Omental fat pad (tissue), 4 donors: ENCODE data around the gene DCUN1D5. TPM values are rescaled to one million over a fixed set of nuclear protein-coding genes. Genes with fewer than 3 reads are reported as not detected.
"Not testable (repeated sequence)": the region's sequence is repeated elsewhere in the genome, so short reads cannot be mapped to it uniquely, and the experiment has no call there.

Source experiments
- ATAC-seq: fragments of 150-250 bp; one replicate; pipeline ENCODE4 v1.9.1; 2016; ENCODE audit warnings: mild to moderate bottlenecking, moderate library complexity; ENCODE audit not compliant: low FRiP score
- DNase-seq: peaks from one replicate; pipeline ENCODE4 v3.0.0-alpha.2; 2019; ENCODE audit warnings: low spot score
- CTCF ChIP-seq, 3 donors: fragments of 450-650 bp; IDR thresholded peaks; one replicate each; pipeline ENCODE4 v1.5.1; 2016 to 2017; ENCODE audit warnings: antibody characterized with exemption in 3 of 3, mild to moderate bottlenecking in 3 of 3, moderate library complexity in 2 of 3
- total RNA-seq, 4 donors: library from RNA; depleted of rRNA; stranded (reverse); fragments of >200 nt; gene quantifications; one replicate each; pipeline ENCODE4 v1.1.0, GENCODE V29; 2016

Gene DCUN1D5
- total RNA-seq, 4 donors from 2014 or later = 26.6 to 54.9 (median 38.1) TPM

- ATAC-seq (no peak), DNase-seq (no peak)
- no peak for TF ChIP-seq CTCF (IDR thresholded peaks at IDR 0.05)
These were observed 47.9 kb downstream of the DCUN1D5 start for GRCh38 chr11:103043826-103044678.

- no peak for DNase-seq
- no peak for ATAC-seq
- no peak for TF ChIP-seq CTCF (IDR thresholded peaks at IDR 0.05)
These were observed 49.8 kb downstream of the DCUN1D5 start for GRCh38 chr11:103042161-103042560.

- TF ChIP-seq CTCF (IDR thresholded peaks at IDR 0.05) = peak in 1 of 3 donors; percentile 9
- peak; percentile 70 for ATAC-seq
- DNase-seq = no peak
These were observed 56.0 kb downstream of the DCUN1D5 start for GRCh38 chr11:103035791-103036434.

DNA sequence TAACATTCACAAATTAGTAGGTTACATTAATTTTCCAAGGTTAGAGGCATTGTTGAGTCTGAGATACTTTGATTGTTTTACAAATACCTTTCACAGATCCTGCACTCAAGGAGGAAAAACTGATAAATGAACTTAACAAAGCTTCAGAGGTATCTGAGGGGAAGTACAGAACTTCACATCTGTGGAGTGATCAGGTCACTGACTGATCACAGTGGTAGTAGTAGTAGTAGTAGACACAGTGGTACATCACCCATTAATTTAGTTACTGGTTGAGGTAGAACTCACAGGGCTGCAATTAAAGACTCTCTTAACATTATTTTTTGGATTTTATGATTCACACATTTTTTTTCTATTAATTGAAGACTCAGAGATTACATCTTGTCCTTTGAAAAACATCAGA is 56.7 kb downstream of the DCUN1D5 start:
- ATAC-seq = no peak
- no peak for DNase-seq
- TF ChIP-seq CTCF (IDR thresholded peaks at IDR 0.05) = no peak

GRCh38 chr11:103031834-103032233 is 60.1 kb downstream of the DCUN1D5 start:
- DNase-seq = no peak
- ATAC-seq = no peak
- TF ChIP-seq CTCF (IDR thresholded peaks at IDR 0.05) = no peak

DNA sequence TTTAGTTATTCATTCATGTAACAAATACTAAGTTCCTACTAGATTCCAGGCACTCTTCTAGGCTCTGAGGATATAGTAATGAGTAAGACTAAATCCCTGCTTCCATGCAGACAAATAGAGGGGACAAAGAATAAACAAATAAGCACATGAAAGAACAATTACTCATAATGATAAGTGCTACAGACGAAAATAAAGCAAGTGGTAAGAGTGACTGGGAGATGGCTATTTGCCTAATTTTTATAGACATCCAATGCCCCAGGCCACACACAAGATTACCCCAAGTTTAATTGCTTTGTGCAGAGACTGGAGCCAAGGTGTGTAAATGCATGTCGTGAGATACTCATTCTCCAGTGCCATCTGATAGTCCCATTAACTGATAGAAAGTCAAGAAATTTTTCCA is 62.6 kb downstream of the DCUN1D5 start:
- ATAC-seq (no peak), DNase-seq (no peak)
- TF ChIP-seq CTCF (IDR thresholded peaks at IDR 0.05) = no peak

DNA sequence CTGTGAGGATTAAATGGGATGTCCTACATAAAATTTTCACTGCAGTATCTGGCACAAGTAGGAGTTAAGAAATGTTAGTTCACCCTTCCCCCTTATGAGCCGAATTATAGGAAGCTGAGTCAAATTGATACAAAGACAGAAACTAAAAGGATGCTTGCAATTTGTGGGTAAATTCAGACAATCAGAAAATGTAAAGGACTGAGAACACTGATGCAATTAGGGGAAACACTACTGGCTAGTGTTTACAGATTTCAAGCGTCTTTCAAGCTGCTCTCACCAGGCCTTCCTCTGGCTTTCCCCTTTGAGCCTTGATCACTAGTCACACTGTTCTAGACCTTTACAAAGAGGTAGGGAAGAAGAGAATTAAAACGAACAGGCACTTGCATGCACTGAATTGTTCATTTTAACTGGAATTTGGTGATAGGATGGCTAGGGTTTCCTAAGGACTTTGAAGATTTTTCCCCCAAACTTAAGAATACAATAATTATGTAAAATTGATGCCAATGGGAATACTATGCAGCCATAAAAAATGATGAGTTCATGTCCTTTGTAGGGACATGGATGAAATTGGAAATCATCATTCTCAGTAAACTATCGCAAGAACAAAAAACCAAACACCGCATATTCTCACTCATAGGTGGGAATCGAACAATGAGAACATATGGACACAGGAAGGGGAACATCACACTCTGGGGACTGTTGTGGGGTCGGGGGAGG is 63.5 kb downstream of the DCUN1D5 start:
- DNase-seq, ATAC-seq: not testable (repeated sequence)
